Transverse colon (tissue), 4 donors: ENCODE measurements around the gene AGBL4. TPM values are rescaled to one million over a fixed set of nuclear protein-coding genes. Genes with fewer than 3 reads are reported as not detected.

Source experiments
- DNase-seq: peaks from one replicate; pipeline ENCODE4 v3.0.0-alpha.2; 2019
- H3K27ac ChIP-seq, 4 donors: fragments of 200-600 bp; sonication (generic); 2 replicates each; pipeline ENCODE4 v1.5.1; 2016 to 2018; ENCODE audit warnings: inconsistent platforms in 4 of 4
- H3K27me3 ChIP-seq: fragments of 200-600 bp; sonication (generic); 2 replicates; pipeline ENCODE4 v1.5.1; 2017; ENCODE audit warnings: inconsistent platforms
- H3K36me3 ChIP-seq, 4 donors: fragments of 200-600 bp; sonication (generic); 2 replicates each; pipeline ENCODE4 v1.5.1; 2017 to 2019; ENCODE audit warnings: inconsistent platforms in 4 of 4
- H3K4me1 ChIP-seq, 4 donors: fragments of 200-600 bp; sonication (generic); 2 replicates each; pipeline ENCODE4 v1.5.1; 2017 to 2020; ENCODE audit warnings: inconsistent platforms in 4 of 4
- H3K4me3 ChIP-seq, 4 donors: fragments of 200-600 bp; sonication (generic); 1 replicate in 1 of 4; 2 replicates in 3 of 4; pipeline versions ENCODE4 v1.5.1 to v1.6.1; 2017 to 2019; ENCODE audit warnings: inconsistent platforms in 4 of 4
- H3K9me3 ChIP-seq, 2 donors: fragments of 200-600 bp; sonication (generic); 2 replicates each; pipeline ENCODE4 v1.5.1; 2017 to 2019; ENCODE audit warnings: inconsistent platforms in 2 of 2
- CTCF ChIP-seq, 5 experiments: fragments of 200-600 bp in 3 of 5; fragments of 450-650 bp in 2 of 5; sonication (generic) in 3 of 5; IDR thresholded peaks; 1 replicate in 2 of 5; 2 replicates in 3 of 5; pipeline ENCODE4 v1.5.1; 2016 to 2017; ENCODE audit warnings: antibody characterized with exemption in 5 of 5, inconsistent platforms in 3 of 5, mild to moderate bottlenecking in 2 of 5, moderate library complexity in 1 of 5
- EP300 ChIP-seq: sonication (generic); formaldehyde crosslinking; IDR thresholded peaks from one replicate; pipeline ENCODE4 v1.6.1; 2017; ENCODE audit warnings: antibody characterized with exemption, low read depth
- POLR2A ChIP-seq: fragments of 450-650 bp; IDR thresholded peaks from one replicate; pipeline ENCODE4 v1.6.1; 2016; ENCODE audit warnings: antibody characterized with exemption, mild to moderate bottlenecking, moderate library complexity
- POLR2AphosphoS5 ChIP-seq, 3 donors: sonication (generic); formaldehyde crosslinking; IDR thresholded peaks; one replicate each; pipeline ENCODE4 v1.6.1; 2016; ENCODE audit warnings: antibody characterized with exemption in 3 of 3
- WGBS, 2 donors: methylation state at CpG; one replicate each; pipeline ENCODE4 v1.1.5; 2018; ENCODE audit warnings: low coverage in 1 of 2; 5-methylcytosine and 5-hydroxymethylcytosine counted together
- in situ Hi-C, 4 donors: fragments of 200-750 bp; cut with MboI; loops; one replicate each; pipeline versions ENCODE4 v1.15.0 to v1.15.1; 2017; ENCODE audit warnings: low sequenced_read_pairs in 3 of 4, low pct_ligation_motif_present in 1 of 4, low pct_unique_long_range_greater_than_20kb in 1 of 4
- intact Hi-C: fragments of 100-400 bp; cut with DNase I; formaldehyde crosslinking; loops from one replicate; pipeline ENCODE4 v1.15.1; 2023; ENCODE audit warnings: low total_unique reads
- total RNA-seq, 4 donors: library from RNA; depleted of rRNA; stranded (reverse); fragments of >200 nt; gene quantifications; one replicate each; pipeline ENCODE4 v1.1.0, GENCODE V29; 2016

The AGBL4 gene
- total RNA-seq, 4 donors from 2014 or later: 0.82 TPM; not detected in 3

GRCh38 chr1:49416758-49417157 is 607.0 kb downstream of the AGBL4 start:
- TF ChIP-seq POLR2AphosphoS5 (IDR thresholded peaks at IDR 0.05) (no peak), CTCF (IDR thresholded peaks at IDR 0.05) (no peak), EP300 (no peak), POLR2A (no peak)
- Histone ChIP-seq H3K4me3 (no peak overlapping the region), H3K27ac (no peak overlapping the region), H3K27me3 (no peaks in the 10 kb centered on the region), H3K9me3 (no peaks in the 10 kb centered on the region), H3K36me3 (no peaks in the 10 kb centered on the region), H3K4me1 (no peaks in the 10 kb centered on the region)
- in situ Hi-C loops (no loop called here), intact Hi-C loops (no loop called here)
- 83 to 87% methylated on average over 1 of the region's 1 CpG for WGBS, 2 donors
- DNase-seq: no peak

- in situ Hi-C loops (no loop called here), intact Hi-C loops (no loop called here)
- H3K4me3 ChIP-seq: no peak overlapping the region
- H3K9me3 ChIP-seq: no peaks in the 10 kb centered on the region
- WGBS, 2 donors: 65 to 81% methylated on average over 1 to 2 of the region's 2 CpGs
- no peaks in the 10 kb centered on the region for H3K27me3 ChIP-seq
- no peak overlapping the region for H3K27ac ChIP-seq
- no peak for DNase-seq
- H3K4me1 ChIP-seq: no peaks in the 10 kb centered on the region
- H3K36me3 ChIP-seq: no peaks in the 10 kb centered on the region
- no peak for TF ChIP-seq CTCF (IDR thresholded peaks at IDR 0.05)
- TF ChIP-seq EP300: no peak
- no peak for TF ChIP-seq POLR2A
- no peak for TF ChIP-seq POLR2AphosphoS5 (IDR thresholded peaks at IDR 0.05)
Measured at GRCh38 chr1:49408346-49408745, 615.4 kb downstream of the AGBL4 start.

GRCh38 chr1:49397086-49397485 is 626.7 kb downstream of the AGBL4 start:
- intact Hi-C loops: no loop called here
- no peak for TF ChIP-seq EP300
- TF ChIP-seq POLR2AphosphoS5 (IDR thresholded peaks at IDR 0.05): no peak
- no peak for TF ChIP-seq POLR2A
- no peak for TF ChIP-seq CTCF (IDR thresholded peaks at IDR 0.05)
- Histone ChIP-seq H3K36me3 (no peaks in the 10 kb centered on the region), H3K9me3 (peaks cover 0 to 3% of the 10 kb centered on the region in 2 donors), H3K4me1 (no peaks in the 10 kb centered on the region), H3K27ac (no peak overlapping the region), H3K27me3 (no peaks in the 10 kb centered on the region), H3K4me3 (no peak overlapping the region)
- DNase-seq: no peak
- in situ Hi-C loops: loop anchor here in 1 of 4 donors (10.0 kb wide), 1 partner anchor 62 kb away; no protein-coding TSS in a partner anchor

GRCh38 chr1:49394200-49394599 is 629.6 kb downstream of the AGBL4 start:
- WGBS, 2 donors: 82% methylated on average over 2 of the region's 2 CpGs; no CpG with 5 or more reads in 1 of the 2 donors
- in situ Hi-C loops: loop anchor here in 1 of 4 donors (10.0 kb wide), 1 partner anchor 59 kb away; no protein-coding TSS in a partner anchor
- no peak overlapping the region for H3K27ac ChIP-seq
- DNase-seq: no peak
- no peak overlapping the region for H3K4me3 ChIP-seq
- no peaks in the 10 kb centered on the region for H3K36me3 ChIP-seq
- no peak for TF ChIP-seq CTCF (IDR thresholded peaks at IDR 0.05)
- no peak for TF ChIP-seq POLR2A
- TF ChIP-seq EP300: no peak
- TF ChIP-seq POLR2AphosphoS5 (IDR thresholded peaks at IDR 0.05): no peak
- intact Hi-C loops: no loop called here
- H3K9me3 ChIP-seq: no peaks in the 10 kb centered on the region
- H3K4me1 ChIP-seq: no peaks in the 10 kb centered on the region
- H3K27me3 ChIP-seq: no peaks in the 10 kb centered on the region
